ENCODE measurements around the gene SEC11A. TPM values are rescaled to one million over a fixed set of nuclear protein-coding genes. Genes with fewer than 3 reads are reported as not detected.
A peak's percentile ranks its signal among the peaks of the same experiment; 100 is the strongest.
"Not testable (repeated sequence)": the region's sequence is repeated elsewhere in the genome, so short reads cannot be mapped to it uniquely, and the experiment has no call there.

Gene SEC11A
- total RNA-seq, 1 donor, result 225 TPM

DNA sequence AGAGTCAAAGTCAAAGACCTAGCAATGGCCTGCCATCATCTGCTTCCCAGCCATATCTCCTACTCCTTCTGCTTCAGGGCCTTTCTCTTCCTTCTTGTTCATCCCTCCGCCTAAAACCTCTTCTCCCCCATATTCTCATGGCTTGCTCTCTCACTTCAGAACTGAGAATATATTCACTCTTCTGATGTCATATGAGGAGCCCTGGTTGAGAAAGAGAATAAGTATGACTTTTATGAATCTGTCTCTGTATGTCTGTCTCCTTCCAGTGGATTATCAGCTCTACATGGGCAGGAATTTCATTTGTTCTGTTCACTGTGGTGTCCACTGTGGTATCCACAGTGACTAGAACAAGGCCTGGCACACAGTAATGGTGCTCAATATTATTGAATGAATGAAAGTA lies 44.3 kb upstream of the SEC11A start:
- no peak overlapping the region for H3K4me3 ChIP-seq (ENCODE audit: low read depth, low read length)

DNA sequence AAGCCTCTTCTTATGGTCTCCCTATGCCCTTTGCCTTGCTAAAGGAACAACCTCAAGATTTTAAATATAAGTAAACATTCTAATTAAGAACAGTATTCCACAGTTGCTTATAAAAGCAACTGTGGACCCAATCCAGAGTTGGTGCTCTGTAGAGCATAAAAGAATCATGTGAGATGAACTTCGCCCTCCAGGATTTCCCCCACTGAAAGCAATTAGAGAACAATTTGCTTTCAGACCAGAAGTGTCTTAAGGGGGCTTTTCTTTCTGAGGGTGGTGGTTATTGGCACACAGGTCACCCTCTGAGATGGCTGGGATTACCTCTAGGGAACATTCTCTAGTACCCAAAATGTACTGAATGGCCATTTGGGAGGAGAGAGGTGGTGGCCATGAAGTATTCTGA lies 43.1 kb upstream of the SEC11A start:
- DNase-seq (ENCODE audit: low read depth), result no peak
- TF ChIP-seq, protein P1, sequence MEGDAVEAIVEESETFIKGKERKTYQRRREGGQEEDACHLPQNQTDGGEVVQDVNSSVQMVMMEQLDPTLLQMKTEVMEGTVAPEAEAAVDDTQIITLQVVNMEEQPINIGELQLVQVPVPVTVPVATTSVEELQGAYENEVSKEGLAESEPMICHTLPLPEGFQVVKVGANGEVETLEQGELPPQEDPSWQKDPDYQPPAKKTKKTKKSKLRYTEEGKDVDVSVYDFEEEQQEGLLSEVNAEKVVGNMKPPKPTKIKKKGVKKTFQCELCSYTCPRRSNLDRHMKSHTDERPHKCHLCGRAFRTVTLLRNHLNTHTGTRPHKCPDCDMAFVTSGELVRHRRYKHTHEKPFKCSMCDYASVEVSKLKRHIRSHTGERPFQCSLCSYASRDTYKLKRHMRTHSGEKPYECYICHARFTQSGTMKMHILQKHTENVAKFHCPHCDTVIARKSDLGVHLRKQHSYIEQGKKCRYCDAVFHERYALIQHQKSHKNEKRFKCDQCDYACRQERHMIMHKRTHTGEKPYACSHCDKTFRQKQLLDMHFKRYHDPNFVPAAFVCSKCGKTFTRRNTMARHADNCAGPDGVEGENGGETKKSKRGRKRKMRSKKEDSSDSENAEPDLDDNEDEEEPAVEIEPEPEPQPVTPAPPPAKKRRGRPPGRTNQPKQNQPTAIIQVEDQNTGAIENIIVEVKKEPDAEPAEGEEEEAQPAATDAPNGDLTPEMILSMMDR (IDR thresholded peaks at IDR 0.05; ENCODE audit: insufficient read depth, low read depth, low read length), result no peak
- no peak overlapping the region for H3K4me3 ChIP-seq (ENCODE audit: low read depth, low read length)

More for the DNA sequence above, 44.3 kb upstream of the SEC11A start:
- TF ChIP-seq, protein P1 (IDR thresholded peaks at IDR 0.05; ENCODE audit: insufficient read depth, low read depth, low read length), result no peak
- no peak for DNase-seq (ENCODE audit: low read depth)

DNA sequence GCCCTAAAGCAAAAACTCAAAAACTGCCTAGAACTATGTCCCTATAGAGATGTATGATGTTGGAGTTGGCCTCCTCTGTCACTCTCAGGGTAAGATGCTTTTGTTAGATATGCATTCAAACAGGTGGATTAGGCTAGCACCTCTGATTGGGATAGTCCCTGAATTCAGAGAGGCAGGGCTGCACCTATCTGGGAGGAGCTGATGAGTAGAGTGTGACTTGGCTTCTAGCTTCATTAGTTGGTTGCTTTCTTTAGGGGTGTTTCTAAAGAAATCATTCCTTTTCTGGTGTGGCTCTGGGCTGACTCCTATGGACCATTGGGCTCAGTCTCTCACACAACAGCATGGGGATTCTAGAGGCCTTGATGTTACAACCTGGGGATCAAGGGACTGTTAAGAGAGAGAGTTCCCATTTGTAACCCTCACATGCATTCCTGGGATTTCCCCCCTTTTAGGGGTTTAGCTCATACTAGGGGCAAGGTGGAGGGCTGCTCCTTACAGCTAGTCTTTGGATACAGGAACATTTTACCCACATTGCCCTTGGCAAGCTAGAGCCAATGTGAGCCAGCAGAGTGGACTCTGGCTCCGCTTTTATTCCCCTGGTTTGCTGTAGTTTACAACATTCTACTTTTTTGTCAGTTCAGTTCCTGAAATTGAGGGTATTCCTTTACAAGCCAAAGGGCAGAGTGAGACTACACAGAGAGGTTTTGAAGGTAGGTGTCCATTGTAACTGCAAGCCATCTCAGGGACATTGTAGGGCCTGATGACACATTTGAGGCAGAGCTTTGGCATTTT lies 40.0 kb upstream of the SEC11A start:
- TF ChIP-seq, protein P1 (IDR thresholded peaks at IDR 0.05; ENCODE audit: insufficient read depth, low read depth, low read length), result no peak
- no peak overlapping the region for H3K4me3 ChIP-seq (ENCODE audit: low read depth, low read length)
- no peak for DNase-seq (ENCODE audit: low read depth)

DNA sequence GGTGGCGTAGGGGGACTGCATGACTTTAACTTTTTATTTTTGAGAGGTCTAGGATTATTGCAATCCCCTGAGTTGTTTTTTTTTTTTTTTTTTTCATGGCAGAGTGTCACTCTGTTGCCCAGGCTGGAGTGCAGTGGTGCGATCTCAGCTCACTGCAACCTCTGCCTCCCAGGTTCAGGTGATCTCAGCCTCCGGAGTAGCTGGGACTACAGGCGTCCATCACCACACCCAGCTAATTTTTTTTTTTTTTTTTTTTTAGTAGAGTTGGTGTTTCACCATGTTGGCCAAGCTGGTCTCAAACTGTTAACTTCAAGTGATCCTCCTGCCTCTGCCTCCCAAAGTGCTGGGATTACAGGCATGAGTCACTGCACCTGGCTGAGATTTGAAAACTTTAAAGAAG lies 39.0 kb upstream of the SEC11A start:
- not testable (repeated sequence) for H3K4me3 ChIP-seq (ENCODE audit: low read depth, low read length)

DNA sequence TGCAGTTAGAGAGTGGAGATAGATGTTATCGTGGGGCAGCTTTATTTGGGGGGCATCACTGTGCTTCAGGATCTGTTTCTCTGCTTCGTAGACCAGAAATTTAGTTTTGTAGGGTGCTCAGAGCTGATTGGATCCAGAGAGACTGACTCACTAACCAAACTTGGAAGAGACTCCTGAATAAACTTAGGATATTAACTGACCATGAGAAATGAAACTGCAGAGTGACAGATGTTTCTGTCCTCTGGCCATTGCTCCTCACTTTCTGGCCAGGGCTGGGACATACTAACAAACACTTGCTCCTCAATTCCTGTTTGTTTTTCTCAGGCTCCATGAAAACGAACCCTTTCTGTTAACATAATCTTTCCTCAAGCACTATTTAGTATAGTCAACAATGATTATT lies 36.8 kb upstream of the SEC11A start:
- no peak overlapping the region for H3K4me3 ChIP-seq (ENCODE audit: low read depth, low read length)
- peak; percentile 39 for DNase-seq (ENCODE audit: low read depth)
- TF ChIP-seq, protein P1 (IDR thresholded peaks at IDR 0.05; ENCODE audit: insufficient read depth, low read depth, low read length), result no peak

More for the DNA sequence above, 39.0 kb upstream of the SEC11A start:
- DNase-seq (ENCODE audit: low read depth), result not testable (repeated sequence)

DNA sequence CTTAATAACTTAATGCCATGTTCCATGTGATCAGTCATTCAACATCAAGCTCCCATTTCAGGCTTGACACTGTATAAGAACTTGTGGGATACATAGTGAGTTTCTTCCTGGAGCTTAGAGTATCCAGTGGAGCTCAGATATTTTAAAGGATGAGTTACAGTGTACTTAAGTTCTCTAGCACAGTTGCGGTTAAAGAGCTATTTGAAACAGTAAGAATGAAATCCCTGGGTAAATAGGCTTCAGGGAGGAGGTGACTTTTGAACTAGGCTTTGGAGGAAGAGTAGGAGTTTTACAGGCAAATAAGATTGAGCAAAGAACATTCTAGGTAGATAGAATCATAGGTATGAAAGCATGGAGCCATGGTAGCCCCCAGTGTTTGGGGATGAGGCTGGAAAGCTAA lies 36.3 kb upstream of the SEC11A start:
- TF ChIP-seq, protein P1 (IDR thresholded peaks at IDR 0.05; ENCODE audit: insufficient read depth, low read depth, low read length), result no peak
- DNase-seq (ENCODE audit: low read depth), result no peak
- H3K4me3 ChIP-seq (ENCODE audit: low read depth, low read length), result no peak overlapping the region

DNA sequence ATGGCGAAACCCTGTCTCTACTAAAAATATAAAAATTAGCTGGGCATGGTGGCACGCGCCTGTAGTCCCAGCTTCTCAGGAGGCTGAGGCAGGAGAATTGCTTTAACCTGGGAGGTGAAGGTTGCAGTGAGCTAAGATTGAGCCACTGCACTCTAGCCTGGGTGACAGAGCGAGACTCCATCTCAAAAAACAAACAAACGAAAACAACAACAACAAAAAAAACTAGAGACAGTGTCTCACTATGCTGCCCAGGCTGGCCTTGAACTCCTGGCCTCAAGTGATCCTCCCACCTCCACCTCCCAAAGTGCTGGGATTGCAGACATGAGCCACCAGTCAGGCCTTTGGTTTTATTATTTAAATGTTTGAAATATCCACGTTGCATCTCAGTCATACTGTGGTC lies 35.8 kb upstream of the SEC11A start:
- DNase-seq (ENCODE audit: low read depth), result not testable (repeated sequence)

DNA sequence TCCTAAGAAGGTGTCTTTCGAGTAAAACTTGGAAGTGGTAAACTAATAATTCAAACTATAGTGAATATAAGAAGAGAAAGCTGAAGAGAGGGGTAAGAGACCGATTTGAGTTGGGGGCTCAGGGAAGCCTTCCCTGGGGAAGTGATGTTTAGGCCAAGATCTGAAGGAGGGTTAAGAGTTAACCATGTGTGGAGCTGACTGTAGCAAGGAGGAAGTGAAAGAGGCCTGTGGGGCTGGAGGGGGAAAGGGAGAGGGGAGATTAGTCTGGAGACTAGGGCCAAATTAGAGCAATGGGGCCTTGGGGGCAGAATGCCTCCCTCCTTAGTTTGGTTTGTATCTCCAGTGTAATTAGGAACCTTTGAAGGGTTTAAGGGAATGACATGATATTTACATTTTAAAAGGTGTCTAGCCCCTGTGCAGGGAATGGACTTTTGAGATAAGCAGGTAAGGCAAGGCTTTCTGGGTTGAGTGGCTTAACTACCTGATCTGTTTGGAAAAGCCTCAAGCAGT lies 34.7 kb upstream of the SEC11A start:
- DNase-seq (ENCODE audit: low read depth), result no peak
- TF ChIP-seq, protein P1 (IDR thresholded peaks at IDR 0.05; ENCODE audit: insufficient read depth, low read depth, low read length), result no peak
- H3K4me3 ChIP-seq (ENCODE audit: low read depth, low read length), result peak overlapping the region; percentile 30

More for the DNA sequence above, 35.8 kb upstream of the SEC11A start:
- H3K4me3 ChIP-seq (ENCODE audit: low read depth, low read length), result not testable (repeated sequence)
